ENCODE data around the gene EDEM3. TPM values are rescaled to one million over a fixed set of nuclear protein-coding genes. Genes with fewer than 3 reads are reported as not detected.

EDEM3 gene
- total RNA-seq (ENCODE audit: unreplicated experiment), result 24.2 TPM
- long read RNA-seq, full-length matches to known transcripts, result 1 of 2 reads
- long read RNA-seq, partial matches to known transcripts, result 0 of 2 reads
- long read RNA-seq, other reads (novel, unspliced or antisense), result 1 of 2 reads

- peak; percentile 94 for DNase-seq (ENCODE audit: low spot score)
- H3K9me3 Mint-ChIP-seq (ENCODE audit: unreplicated experiment), result no peaks in the 10 kb centered on the region
- peak within 1 kb of the TSS; percentile 88 for H3K27ac Mint-ChIP-seq (ENCODE audit: unreplicated experiment)
- peak within 1 kb of the TSS; percentile 96 for H3K4me3 Mint-ChIP-seq (ENCODE audit: unreplicated experiment)
- H3K36me3 Mint-ChIP-seq (ENCODE audit: low read depth, unreplicated experiment), result no peaks in the 10 kb centered on the region
- H3K27me3 Mint-ChIP-seq (ENCODE audit: unreplicated experiment), result no peaks in the 10 kb centered on the region
- H3K4me1 Mint-ChIP-seq (ENCODE audit: unreplicated experiment), result peaks cover 14% of the 10 kb centered on the region
- no peak for TF ChIP-seq CTCF (IDR thresholded peaks at IDR 0.05; ENCODE audit: unreplicated experiment)
Observed at GRCh38 chr1:184754476-184755225, at the start of gene EDEM3. Gene EDEM3 (minus strand): TSS chr1:184754858. CDS start chr1:184754646, 212 bp downstream.

GRCh38 chr1:184804220-184804619 lies 49.6 kb upstream of the EDEM3 start:
- Mint-ChIP-seq H3K36me3 (ENCODE audit: low read depth, unreplicated experiment) (no peaks in the 10 kb centered on the region), H3K4me1 (ENCODE audit: unreplicated experiment) (no peaks in the 10 kb centered on the region), H3K4me3 (ENCODE audit: unreplicated experiment) (no peak overlapping the region), H3K27ac (ENCODE audit: unreplicated experiment) (no peak overlapping the region), H3K9me3 (ENCODE audit: unreplicated experiment) (no peaks in the 10 kb centered on the region), H3K27me3 (ENCODE audit: unreplicated experiment) (peaks cover 2% of the 10 kb centered on the region)
- DNase-seq (ENCODE audit: low spot score), result no peak
- TF ChIP-seq CTCF (IDR thresholded peaks at IDR 0.05; ENCODE audit: unreplicated experiment), result no peak

GRCh38 chr1:184803180-184803492 lies 48.5 kb upstream of the EDEM3 start:
- Mint-ChIP-seq H3K27ac (ENCODE audit: unreplicated experiment) (no peak overlapping the region), H3K4me1 (ENCODE audit: unreplicated experiment) (no peaks in the 10 kb centered on the region), H3K9me3 (ENCODE audit: unreplicated experiment) (no peaks in the 10 kb centered on the region), H3K27me3 (ENCODE audit: unreplicated experiment) (peaks cover 2% of the 10 kb centered on the region), H3K4me3 (ENCODE audit: unreplicated experiment) (no peak overlapping the region), H3K36me3 (ENCODE audit: low read depth, unreplicated experiment) (no peaks in the 10 kb centered on the region)
- DNase-seq (ENCODE audit: low spot score), result no peak
- no peak for TF ChIP-seq CTCF (IDR thresholded peaks at IDR 0.05; ENCODE audit: unreplicated experiment)

GRCh38 chr1:184802354-184803179 lies 47.9 kb upstream of the EDEM3 start:
- Mint-ChIP-seq H3K4me1 (ENCODE audit: unreplicated experiment) (peaks cover 5% of the 10 kb centered on the region), H3K36me3 (ENCODE audit: low read depth, unreplicated experiment) (no peaks in the 10 kb centered on the region), H3K9me3 (ENCODE audit: unreplicated experiment) (no peaks in the 10 kb centered on the region), H3K4me3 (ENCODE audit: unreplicated experiment) (no peak overlapping the region), H3K27ac (ENCODE audit: unreplicated experiment) (no peak overlapping the region), H3K27me3 (ENCODE audit: unreplicated experiment) (peaks cover 2% of the 10 kb centered on the region)
- no peak for DNase-seq (ENCODE audit: low spot score)
- no peak for TF ChIP-seq CTCF (IDR thresholded peaks at IDR 0.05; ENCODE audit: unreplicated experiment)

Data from endothelial cell (in vitro differentiated cells).